Activated CD8-positive, alpha-beta memory T cell treated with anti-CD3 and anti-CD28 coated beads, Interleukin-2, amount 50 U/mL, for 24 hours (primary cell): ENCODE results near the gene PAX5.

Experiments
- DNase-seq: peaks from one replicate; pipeline ENCODE4 v3.0.0-alpha.2; 2020; ENCODE audit errors: extremely low read depth

Gene PAX5

DNA sequence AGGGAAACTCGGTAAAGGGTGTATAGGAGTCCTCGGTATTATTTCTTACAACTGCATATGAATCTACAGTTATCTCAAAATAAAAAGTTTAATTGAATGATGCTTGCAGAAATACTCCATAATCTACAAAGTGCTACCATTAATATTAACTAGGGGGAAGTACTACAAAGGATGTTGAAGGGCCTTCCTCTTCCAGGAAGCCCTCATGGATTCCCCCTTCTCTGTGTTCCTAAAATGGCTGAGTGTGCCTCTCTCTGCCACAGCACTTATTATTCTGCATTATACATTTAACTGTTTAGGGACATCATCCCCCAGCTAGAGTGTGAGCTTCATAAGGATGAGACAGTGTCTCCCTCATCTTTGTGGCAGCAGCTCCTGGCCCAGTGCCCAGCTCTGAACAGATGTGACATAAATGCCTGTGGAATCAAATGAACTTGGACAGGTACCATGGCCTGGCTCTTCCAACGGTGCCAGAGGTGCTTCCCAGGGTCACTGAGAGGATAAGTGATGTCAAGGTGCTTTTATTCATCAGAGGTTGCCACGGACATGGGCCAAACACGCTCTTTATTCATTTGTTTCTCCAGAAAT lies 99.5 kb downstream of the PAX5 start:
- no peak for DNase-seq

DNA sequence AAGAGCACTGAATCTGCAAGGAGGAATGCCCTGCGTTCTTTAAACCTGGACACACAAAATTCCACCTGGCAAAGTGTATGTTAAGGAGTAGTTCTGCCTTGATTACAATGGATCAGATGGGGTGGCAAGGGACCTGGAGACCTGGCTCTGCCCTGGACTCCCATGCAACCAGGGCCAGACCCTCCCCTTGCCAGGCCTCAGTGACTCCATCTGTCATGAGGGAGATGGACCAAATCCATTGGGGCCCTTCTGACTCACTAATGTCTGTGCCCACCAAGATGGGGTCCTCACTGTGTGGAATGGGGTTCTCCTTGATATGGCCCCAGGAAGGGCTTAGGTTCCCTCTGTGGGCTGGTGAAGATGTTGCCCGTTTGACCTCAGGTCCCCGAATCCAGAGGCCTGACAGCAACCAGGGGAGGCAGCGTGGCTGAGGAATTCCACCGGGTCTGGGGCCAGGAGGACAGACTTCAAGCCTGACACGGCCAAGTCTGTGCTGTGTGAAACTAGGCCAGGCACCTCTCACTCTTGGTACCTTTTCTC lies 100.3 kb downstream of the PAX5 start:
- no peak for DNase-seq

DNA sequence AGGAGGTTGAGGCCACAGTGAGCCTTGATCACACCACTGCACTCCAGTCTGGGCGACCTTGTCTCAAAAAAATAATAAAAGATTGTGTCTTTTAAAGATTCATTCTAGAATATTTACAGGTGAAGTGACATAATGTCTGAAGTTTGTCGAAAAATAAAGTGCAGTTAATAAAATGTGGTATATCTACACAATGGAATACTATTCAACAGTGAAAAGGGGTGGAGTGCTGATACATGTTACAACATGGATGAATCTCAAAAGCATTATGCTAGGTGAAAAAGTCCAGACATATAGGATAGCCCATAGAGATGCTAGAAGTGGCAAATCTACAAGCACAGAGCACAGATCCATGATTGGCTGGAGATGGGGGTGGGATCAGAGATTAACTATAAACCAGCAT lies 101.9 kb downstream of the PAX5 start:
- no peak for DNase-seq

DNA sequence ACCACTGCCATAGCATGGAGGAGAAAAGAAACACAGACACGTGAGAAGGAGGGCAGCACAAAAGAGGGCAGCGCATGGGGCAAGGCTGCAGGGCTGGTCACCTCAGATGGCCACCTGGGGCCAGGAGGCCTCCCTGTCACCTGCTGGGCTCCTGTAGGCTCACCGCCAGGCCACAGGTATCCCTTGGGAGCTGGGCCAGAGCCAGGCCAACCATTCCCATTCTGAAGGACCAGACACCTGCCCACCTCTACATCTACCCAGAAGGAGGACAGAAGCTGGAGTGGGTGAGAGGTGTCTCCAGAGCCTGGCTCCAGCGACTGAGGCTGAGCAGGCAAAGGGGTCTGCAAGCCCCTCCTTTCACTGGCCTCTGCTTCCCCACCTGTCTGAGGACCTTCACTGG lies 103.1 kb downstream of the PAX5 start:
- no peak for DNase-seq

DNA sequence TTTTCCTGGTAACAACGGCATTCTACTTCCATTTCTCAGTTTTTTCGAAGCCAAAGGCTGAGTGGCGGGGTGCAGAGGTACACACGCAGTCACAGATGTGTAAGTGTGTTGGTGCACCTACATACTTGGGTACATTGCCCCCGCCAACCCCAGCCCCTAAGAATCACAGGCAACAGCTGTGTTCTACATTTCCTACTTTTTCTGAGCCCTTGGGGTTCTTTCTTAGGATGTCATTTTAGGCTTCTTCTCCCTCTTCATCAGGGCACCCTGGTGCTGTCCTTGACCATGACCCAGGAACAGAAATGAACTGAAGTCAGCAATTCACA lies 104.8 kb downstream of the PAX5 start:
- no peak for DNase-seq

DNA sequence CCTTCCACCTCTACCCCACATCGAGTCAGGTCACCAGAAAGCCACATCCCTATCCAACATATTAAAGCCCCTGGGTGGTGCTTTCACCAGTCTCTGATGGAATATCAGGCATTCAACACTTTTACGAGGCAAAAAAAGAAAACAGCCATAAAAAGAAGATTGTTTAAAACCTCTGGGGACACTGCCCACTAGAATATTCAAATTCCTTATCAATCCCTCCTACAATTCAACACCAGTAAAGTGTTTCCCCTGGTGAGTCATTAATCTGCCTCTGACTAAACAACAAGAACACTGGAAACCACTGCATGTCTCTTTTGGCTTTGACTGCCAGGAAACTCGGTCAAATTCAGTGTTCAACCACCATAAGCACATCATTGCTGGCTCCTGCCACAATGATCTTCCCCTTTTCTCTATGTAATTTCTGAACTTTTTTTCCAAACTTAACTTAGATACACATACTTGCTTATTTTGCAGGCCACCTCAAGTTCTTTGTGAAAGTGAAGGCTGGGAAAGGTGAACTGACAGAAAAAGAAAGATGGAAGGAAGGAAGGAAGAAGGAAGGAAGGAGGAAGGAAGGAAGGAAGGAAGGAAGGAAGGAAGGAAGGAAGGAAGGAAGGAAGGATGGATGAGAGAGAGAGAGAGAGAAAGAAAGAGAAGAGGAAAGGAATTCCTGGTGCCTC lies 105.3 kb downstream of the PAX5 start:
- no peak for DNase-seq

DNA sequence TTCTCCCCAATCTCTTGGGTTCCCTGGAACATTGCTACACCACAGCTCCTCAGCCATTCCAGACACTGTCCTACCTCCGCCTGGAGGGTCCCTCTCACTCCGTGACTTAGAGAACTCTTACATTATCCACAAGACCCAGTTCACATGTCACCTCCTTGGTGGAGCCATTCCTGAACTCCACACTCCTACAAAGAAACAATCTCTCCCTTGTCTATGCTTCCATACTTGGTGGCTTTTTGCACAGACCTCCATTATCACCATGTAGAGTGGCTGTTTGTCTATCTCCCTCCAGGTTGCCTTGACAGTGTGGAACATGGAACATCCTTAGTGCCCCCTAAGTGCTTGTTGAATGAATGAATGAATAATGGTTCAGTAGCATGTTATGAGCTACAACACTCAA lies 105.9 kb downstream of the PAX5 start:
- DNase-seq: no peak

DNA sequence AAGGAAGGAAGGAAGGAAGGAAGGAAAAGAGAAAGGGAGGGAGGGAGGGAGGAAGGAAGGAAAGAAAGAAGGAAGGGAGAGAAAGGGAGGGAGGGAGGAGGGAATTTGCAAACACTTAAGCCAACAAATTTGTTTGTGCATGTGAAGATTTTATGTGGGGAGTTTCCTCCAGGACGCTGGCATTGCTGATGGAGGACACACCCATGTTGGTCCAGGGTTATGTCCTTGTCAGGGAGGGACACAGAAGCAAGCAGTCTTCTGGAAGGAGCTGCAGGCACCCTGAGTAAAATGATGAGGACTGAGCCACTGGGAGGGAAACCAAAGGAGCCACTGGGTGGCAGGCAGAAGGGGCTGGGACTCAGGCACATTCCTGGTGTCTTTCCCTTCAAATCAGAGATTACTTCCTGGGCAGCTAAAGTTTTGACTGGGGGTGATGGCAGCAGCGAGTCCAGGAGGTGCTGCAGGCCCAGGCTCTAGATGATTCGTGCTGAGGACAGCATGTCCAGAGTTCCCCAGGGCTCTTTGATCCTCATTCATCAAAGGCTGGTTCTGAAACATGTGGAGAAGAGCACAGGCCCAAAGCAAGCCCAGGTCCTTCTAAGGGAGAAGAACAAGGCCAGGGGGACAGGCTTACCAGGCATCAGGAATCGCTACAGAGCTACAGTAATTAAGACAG lies 109.2 kb downstream of the PAX5 start:
- no peak for DNase-seq

DNA sequence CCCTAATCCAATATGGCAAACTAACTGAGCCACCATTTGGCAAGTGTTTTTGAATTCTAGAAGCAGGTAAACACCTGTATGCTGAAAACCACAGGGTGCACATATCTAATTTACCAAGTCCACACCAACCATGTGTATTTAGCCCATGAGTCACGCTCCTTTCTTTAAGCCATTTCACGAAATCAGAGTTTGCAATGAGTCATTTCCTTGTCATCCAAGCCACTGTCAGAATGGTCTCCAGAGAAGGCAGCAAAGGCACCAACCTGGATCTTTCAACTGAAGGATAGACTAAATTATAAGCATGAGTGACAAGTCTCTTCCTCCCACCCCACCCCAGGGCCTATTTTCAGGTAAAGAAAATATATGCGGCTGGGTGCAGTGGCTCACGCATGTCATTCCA lies 110.0 kb downstream of the PAX5 start:
- DNase-seq: no peak

DNA sequence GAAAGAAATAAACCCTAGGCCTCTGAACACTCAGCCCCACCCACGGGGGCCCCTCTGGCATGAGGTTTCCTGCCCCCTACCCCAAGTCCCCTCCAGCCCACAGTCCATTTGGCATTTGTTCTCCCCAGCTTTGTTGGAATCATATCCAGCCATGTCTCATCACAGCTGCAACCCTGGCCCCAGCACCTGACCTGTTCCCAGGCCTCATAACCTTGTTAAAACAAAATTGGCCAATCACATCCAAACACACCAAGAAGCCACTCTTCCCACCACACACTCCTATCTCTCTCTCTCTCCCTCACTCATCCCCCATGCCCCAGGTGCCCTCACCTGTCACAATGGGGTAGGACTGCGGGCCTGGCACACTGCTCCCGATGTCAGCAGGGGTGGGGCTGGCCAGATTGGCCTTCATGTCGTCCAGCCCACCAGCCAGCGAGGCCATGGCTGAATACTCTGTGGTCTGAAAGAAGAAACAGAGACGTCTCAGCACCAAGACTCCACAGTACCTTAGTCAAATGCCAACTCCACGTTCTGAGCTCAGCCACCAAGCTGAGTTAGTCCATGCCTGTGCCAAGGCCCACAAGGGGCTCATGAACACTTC lies 110.9 kb downstream of the PAX5 start:
- DNase-seq: no peak

DNA sequence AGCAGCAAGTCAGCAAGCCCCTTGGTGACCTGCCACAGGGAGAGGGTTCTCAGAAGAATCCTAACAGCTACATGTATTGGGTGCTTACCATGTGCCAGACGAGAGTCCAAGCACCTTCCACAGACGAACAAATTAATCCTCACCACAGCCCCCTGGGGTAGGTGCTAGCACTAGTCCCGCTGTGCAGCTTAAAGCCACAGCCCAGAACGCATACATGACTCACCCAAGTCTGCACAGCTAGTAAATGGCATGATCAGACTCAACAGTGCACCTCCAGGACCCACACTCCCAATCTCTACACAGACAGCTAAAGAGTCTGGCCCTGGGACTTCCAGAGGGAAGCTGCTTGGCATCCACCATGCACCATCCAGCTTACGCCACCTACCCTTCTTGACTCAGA lies 111.5 kb downstream of the PAX5 start:
- DNase-seq: no peak

DNA sequence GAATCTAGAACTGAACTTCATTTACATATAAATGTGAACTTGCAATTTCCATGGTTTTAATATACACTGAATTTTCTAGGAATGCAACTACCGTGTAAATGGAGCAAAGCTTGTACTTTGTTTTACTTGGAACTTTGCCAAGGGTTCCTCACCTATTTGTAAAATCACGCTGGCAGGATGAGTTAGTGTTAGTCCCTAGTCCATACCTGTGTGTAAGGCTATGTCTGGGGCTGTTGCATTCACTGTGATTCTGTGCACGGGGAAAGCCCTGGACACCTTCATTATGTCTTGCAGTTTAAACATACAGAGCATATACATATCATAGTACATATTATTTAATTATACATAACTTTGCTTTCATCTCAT lies 119.9 kb downstream of the PAX5 start:
- no peak for DNase-seq

DNA sequence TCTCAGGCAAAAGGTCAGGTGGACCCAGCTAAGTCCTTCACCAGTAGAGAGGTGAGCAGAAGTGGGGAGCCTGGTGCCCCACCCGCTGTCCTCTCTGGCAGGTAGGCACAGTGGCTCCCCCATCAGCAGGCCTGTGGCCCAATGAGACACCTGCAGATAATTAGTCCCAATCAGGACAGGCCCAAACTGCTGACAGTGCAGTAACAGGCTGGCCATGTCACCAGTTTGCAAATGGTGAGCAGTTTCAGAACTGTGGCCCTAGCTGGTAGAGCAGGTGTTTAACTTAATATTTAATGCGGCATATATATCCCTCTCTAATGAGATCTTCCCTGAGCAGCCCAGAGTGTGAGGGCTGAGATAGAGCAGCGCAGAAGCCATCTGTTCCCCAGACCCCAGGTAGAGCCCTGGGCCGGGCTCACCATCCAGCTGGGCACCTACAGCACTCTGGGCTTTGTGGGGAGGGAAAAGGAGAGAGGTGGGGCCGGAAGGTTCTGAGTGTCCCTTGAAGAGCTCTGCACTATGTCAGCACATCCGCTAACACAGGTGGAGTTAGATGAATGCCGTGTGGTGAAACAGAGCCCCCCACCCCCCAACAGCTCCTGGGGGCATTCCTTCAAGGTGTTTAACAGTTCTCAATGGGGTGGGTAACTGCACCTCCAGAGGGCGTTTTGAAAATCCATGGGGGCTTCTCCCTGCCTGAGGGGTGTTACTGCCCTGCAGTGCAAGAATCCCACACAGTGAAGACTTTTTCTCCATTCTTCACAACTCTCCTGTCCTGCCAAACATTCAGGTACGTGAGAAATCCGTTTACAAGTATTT lies 120.5 kb downstream of the PAX5 start:
- DNase-seq: no peak

DNA sequence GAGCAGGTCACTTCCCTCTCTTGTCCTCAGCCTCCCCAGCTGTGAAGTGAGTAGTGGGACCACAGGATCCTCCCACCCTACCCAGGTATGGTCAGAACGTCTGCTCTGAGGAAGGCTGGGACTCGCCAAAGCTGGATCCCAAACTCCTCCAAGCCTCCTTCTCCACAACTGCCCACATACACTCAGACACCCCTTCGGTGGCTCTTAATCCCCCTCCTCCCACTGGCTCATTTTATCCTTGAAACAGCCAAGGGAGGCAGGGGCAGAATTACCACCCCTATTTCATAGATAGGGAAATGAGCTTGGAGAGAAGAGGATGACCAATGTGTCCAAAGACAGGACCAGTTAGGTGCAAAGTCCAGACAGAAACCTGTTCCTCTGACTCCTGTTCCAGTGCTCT lies 121.4 kb downstream of the PAX5 start:
- no peak for DNase-seq

DNA sequence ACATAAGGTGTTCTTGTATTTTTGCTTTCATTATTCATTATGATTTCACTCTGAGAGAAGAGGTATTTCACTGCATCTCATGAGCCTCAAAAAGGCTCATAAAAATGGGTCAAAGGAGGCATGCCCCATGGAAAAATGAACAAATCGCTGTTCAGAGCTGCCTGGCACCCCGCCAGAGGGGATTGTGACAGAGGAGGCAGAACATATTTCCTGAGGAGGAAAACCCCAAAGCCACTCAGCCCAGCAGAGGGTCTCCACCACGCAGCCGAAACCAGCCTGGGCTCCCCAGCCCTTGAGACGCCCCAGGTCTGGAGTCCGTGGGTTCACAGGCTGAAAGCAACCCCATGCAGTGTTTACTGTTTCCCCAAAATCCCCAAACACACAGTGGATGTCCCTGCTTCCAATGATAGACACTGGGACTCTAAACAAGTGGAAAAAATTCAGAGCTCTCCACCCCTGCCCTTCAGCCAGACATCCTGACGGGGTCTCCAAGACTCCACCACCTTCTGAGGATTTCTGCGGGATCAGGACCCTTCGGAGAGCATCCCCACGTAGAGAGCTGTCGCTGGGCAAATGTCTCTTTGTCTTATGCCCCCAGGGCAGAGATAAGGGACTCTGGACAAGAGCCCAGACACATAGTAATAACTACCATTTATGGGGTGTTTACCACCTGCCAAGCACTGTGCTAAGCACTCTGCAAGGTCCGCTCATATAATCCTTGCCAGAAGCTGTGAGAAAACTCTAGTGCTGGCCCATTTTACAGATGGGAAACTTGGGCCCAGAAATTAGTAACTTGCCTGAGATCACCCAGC lies 122.3 kb downstream of the PAX5 start:
- DNase-seq: no peak

DNA sequence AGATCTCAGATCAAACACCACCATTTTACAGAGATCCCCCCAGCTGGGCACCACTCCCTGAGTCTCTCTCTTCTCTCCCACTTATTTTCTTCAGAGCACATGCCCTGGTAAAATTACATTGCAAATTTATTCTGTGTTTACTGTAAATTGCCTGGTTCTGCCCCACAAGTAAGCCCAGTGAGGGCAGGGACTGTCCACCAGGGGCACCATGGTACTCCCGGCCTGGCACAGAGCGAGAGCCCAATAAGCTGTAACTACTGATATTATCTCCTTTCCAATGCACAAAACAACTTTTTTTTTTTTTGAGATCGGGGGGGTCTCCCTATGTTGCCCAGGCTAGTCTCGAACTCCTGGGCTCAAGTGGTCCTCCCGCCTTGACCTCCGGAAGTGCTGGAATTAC lies 123.0 kb downstream of the PAX5 start:
- DNase-seq: no peak

DNA sequence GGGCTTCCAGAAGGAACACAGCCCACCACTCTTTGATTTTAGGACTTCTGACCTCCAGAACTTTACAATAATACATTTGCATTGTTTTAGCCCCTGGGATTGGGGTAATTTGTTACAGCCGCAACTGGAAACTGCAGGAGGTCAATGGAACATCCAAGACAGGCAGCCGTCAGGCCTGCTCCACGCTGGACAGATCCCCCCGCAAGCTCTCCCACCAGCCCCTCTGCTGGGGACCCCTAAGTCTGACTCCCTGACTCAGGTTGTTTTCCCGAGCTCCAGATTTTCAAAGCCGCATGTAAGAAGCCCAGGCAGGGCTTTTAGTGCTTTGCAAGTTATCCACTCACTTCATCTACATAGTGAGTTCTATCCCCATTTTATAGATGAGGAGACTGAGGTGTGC lies 127.6 kb downstream of the PAX5 start:
- no peak for DNase-seq

DNA sequence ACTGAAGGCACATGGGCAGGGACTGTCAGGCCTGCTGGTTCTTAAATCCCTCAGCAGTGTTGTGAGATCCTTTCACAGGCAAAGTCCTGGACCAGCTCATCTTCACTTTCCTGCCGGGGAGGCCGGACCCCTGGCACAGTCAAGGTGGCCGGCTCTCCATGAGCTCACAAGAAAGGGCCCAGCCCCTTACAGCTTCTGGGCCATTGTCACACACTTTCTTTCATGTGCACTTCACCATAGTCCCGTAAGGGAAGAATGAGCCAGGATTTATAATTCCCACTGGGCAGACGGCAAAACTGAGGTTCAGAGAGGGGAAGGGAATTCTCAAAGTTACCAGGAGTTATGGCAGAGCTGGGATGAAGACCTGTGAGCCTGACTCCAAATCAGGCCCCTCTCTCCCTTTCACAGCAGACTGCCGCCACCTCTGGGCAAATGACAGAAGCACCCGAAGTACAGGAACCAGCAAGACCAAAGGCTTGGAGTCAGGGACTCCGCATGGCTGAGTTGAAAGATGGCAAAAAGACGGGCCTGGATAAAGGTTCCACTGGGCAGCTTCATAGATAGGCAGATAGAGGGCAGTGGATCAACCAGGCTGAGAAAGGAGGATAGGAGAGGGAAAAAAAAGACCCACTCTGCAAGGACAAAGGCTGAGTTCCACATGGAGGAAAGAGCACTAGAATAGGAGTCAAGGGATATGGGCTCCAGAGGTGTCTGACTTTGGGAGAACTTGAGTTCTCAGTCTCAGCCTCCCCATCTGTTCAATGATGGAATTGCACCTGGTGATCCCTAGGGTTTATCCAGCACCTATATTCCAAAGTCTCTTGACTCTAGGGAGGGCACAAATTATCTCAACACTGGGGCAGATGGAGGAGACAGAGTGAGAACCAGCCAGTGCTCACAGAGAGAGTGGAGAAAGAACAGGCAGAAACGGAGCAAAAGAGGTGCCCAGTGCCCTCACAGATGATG lies 128.7 kb downstream of the PAX5 start:
- DNase-seq: no peak

DNA sequence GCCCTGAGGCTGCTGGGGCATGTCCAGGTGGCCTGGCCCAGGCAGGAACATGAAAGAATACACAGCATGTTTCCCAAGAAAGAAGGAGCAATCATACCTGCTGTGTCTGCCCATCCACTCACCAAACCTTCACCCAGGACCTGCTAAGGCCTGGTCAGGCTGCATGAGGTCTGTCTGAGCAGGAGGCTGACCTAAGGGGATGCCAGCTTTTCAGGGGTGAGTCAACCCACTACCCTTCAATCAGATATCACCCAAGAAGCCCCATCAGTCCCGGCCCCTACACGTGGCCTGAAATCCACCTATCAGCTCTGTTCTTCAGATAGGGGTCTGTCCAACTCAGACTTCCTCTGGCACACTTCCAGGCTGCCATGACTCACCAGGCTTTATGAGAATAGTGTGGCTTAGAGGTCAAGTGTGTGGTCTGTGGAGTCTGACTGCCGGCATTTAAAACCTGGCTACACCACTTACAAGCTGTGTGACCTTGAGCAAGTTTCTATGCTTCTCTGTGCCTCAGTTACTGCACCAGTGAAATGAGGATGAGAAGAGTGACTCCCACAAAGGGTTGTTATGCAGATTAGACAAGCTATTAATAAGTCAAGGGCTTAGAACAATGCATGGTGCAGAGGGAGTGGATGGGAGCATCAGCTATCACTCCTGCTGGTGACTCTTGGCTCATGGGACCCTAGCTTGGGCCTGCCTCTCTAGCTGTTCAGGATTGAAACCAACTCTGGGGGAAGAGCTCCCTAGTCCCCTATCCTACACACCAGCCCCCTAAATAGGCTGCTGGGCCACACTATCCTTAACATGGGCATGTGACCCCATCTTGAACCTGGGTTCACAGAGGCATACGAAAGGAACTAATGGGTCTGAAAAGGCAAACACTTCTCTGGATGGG lies 130.3 kb downstream of the PAX5 start:
- DNase-seq: peak; percentile 10
